ENCODE measurements around the gene AP3M1. TPM values are rescaled to one million over a fixed set of nuclear protein-coding genes. Genes with fewer than 3 reads are reported as not detected.

AP3M1 gene
- total RNA-seq: 10 to 100 TPM; 36.1 to 36.5 TPM

DNA sequence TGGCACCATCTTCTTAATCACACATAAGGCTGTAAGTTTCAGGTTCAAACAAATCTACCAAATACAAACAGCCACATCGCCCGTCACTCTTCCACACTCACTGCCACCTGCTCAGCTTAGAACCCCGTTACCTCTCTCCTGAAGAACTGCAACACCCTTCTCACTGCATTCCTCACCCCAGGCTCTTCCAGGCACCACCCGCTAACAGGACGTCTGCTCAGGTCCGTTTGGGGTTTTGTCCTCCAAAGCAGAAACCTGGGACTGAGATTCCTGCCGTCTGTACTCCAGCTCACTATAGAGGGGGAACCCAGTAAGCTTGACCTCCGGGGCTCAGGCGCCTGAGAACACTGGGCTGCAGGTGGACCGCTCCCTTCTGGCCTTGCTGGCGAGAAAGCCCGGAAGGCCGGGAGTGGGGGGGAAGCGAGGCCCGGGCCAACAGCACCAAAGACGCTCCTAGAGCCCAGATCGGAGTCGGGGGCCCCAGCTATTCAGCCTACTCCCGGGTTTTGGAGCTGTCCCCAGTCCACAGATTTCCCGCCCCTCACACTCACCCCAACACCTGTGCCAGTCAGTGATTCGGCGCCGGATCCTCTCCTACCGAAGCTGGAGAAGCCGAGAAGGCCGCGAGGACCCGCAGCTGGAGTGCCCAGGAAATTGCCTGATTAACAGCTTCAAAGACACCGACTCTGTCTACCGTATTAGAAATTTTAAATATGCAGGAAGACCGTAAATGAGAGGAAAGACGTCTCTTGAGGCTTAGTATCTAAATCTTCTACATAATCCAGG is at the start of gene AP3M1:
TSS of gene AP3M1 (minus strand) at position 625 of the 786 bp plus-strand sequence. CDS start 12,449 bp downstream, outside the sequence.

GRCh38 chr10:74150990-74151878 is 606 bp upstream of the AP3M1 start, which contains the start of gene ADK:
TSS of gene ADK (plus strand) at chr10:74151221. CDS start at chr10:74151279, 58 bp downstream.

Other genes with a start within 250 kb of the AP3M1 start
- gene PLAU, start 239.7 kb downstream of the AP3M1 start, total RNA-seq: 1 to 10 TPM in 1 of 2 experiments, under 1 TPM in 1; 0.48 to 1.0 TPM
- 10 to 100 TPM; 47.9 to 52.2 TPM for gene VCL, start 152.7 kb downstream of the AP3M1 start, total RNA-seq
- gene ADK, start 393 bp upstream of the AP3M1 start, total RNA-seq: 10 to 100 TPM; 22.9 to 25.1 TPM